ENCODE results near the gene PAK1.
"Not testable (repeated sequence)": the region's sequence is repeated elsewhere in the genome, so short reads cannot be mapped to it uniquely, and the experiment has no call there.

PAK1 gene

GRCh38 chr11:77300695-77301094, 173.2 kb downstream of the PAK1 start:
- no peak for FAIRE-seq

- FAIRE-seq, result not testable (repeated sequence)
These were observed 173.9 kb downstream of the PAK1 start for GRCh38 chr11:77300028-77300427.

GRCh38 chr11:77299528-77299993, 174.3 kb downstream of the PAK1 start:
- FAIRE-seq, result no peak

- FAIRE-seq, result no peak
These were observed 179.9 kb downstream of the PAK1 start for GRCh38 chr11:77294040-77294439.

- no peak for FAIRE-seq
These were observed 184.2 kb downstream of the PAK1 start for GRCh38 chr11:77289737-77290136.

GRCh38 chr11:77287615-77288273, 186.2 kb downstream of the PAK1 start:
- FAIRE-seq, result no peak

GRCh38 chr11:77287136-77287535, 186.8 kb downstream of the PAK1 start:
- no peak for FAIRE-seq

GRCh38 chr11:77284476-77285468, 189.1 kb downstream of the PAK1 start:
- FAIRE-seq, result no peak

GRCh38 chr11:77283101-77283500, 190.8 kb downstream of the PAK1 start:
- no peak for FAIRE-seq

- no peak for FAIRE-seq
These were observed 195.0 kb downstream of the PAK1 start for GRCh38 chr11:77278595-77279506.

- no peak for FAIRE-seq
These were observed 197.6 kb downstream of the PAK1 start for GRCh38 chr11:77276271-77276670.

Data from islet of Langerhans (tissue), 1 donor.